HUDEP-2 (cell line): ENCODE results near the gene DAB2IP.

Experiments
- DNase-seq, 76 experiments: peaks; one replicate each; lab custom pipeline; 2025; ENCODE audit not compliant: unreplicated experiment in 76 of 76; lab: John Stamatoyannopoulos, UW

The DAB2IP gene

GRCh38 chr9:121698627-121699570 is 47.5 kb downstream of the DAB2IP start:
- no peak for DNase-seq

DNA sequence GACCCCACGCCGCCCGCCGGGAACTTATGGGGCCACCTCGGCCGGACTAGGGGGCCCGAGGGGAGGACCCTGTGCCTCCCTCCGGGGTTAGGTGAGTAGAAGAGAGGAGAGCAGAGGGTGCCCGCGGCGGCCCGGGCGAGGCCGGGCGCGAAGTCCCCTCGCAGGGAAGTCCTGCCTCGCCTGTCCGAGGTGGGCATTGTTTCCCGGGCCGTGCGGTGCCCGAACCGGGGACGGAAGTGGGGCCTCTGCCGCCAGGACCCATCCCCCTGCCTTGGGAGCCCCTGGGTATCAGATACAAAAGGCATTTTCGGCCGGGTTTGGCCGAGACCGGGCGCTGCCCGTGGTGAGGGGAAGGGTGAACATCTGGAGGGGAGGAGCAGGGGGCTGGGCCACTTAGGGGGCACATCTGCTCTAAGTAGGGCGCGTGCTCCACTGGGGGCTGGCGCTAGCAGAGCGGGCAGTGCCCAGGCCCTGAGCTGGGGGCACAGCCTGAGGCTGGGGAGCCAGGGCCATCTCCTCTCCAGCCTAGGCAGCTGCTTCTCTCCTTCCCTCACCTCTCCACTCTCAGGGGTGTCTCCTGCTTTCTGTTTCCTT is 48.2 kb downstream of the DAB2IP start:
- DNase-seq, result no peak

DNA sequence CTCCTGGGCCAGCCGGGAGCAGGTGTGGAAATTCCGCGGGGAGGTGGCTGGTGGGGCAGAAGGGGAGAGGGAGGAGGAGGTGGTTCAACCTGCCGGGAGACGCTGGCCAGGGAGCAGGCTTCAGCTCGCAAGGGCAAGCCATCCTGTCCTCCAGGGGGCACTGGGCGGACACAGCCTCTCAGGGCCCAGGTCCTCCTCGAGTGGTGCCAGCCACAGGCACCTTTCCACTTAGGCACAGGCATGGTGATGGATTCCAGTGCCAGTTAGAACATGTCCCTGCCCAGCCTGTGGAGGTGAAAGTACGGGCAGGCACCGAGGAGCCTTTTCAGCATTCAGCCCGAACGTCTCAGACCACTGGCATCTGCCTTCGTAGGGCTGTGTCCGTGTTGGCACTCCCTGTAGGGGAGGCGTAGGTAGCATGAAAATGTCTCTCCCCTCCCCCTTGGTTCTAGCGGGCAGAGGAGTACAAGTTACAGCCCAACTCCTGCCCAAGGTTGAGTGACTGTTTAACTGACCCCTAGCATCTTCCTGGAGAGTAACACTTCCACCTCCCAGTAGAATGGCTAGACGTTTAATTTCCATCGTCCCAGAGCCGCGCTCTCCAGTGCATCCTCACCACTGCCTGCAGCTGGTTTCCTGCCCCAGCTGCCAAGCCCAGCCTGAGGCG is 48.9 kb downstream of the DAB2IP start:
- DNase-seq, result peak in 10 of 76 experiments; percentile 4 to 34 (median 19)

GRCh38 chr9:121700832-121701419 is 49.5 kb downstream of the DAB2IP start:
- no peak for DNase-seq

DNA sequence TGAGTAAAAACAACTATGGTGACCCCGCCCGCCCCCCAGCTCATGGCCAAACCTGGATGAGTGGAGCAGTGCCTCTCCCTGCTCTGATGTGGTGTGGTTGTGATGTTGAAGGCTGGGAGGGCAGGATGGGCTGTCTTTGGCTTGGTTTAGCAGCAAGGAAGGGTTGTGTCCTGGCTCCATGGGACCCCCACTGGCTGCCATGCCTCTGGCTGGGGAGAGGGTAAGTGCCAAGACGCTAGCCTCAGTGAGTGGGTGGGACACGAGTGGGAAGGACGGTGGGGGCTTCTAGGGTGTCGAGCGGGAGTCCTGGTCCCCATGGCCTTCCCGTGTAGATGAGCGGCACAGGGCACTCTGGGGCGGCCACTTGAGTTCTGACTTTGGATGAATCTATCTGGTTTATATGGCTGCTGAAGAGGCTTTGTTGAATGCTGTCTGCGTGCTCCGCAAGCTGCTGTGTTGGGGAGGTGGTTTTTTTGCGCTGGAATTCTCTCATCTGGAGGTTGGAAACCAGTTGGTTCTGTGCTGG is 50.4 kb downstream of the DAB2IP start:
- no peak for DNase-seq

GRCh38 chr9:121703014-121703734 is 51.7 kb downstream of the DAB2IP start:
- DNase-seq, result no peak

GRCh38 chr9:121704281-121704680 is 52.8 kb downstream of the DAB2IP start:
- no peak for DNase-seq

DNA sequence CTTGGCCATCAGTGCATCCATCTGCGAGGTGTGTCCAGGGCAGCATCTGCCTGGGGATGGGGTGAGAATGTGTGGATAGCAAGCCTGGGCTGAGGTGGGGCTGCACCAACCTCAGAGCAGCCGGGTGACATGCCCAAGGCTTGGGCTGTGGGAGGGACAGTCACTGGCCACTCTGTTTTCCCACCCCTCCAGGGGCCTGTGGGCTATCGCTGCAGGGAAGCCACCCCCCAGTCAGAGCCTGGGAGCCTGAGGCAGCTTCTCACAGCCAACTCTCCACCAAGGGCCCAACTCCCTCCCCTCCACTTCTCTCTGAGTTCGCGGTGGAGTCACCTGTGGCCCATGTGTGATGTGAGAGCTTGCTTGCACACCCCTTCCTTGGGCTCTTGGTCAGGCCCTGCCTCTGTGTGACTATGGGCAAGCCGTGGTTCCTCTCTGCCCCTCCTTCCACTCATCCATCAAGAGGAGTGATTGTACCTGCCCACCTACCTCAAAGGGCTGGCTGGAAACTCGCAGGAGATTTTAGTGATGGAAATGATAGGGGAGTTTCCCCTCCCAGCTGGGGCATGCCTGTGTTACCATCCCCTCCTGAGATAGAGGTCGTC is 54.8 kb downstream of the DAB2IP start:
- no peak for DNase-seq

DNA sequence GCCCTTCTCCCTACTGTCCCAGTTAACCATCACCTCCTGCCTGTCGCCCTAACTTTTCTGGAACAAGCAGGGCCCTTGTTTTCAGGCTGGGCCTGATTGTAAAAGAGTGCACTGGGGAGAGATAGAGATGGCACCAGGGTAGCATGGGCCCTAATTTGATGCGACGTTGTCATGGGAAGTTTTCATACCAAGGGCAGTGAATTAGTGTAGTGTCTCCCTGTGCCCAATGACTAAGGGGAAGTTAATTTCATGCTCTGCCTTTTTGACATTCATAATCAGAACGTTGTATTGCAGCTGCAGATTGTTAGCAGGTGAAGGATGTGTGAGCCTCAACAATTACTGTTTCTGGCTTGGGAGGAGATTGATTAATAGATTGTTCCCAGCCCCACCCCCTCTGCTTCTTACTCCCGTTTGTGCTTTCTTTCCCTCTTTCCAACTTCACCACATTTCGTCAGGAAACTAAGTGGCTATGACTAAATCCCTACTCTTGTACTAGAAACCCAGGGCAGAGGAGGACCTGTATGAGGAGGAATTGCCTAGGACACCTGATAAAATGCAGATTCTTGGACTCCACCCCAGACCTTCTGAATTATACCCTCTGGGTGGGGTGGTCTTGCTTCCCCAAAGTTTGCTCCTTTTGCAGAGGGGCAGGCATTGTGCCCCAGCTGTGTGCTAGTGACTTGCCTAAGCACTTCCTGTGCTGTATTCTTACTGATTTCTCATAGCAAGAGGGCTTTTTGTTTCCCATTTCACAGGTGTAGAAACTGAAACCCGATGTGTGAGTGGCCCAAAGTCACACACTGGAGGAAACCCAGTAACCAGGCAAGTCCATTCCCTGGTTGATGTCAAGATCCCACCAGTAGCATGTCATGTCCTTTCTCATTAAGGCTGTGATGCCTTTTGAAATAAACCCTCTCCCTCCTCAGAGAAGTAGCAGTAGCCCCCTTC is 56.3 kb downstream of the DAB2IP start:
- no peak for DNase-seq

DNA sequence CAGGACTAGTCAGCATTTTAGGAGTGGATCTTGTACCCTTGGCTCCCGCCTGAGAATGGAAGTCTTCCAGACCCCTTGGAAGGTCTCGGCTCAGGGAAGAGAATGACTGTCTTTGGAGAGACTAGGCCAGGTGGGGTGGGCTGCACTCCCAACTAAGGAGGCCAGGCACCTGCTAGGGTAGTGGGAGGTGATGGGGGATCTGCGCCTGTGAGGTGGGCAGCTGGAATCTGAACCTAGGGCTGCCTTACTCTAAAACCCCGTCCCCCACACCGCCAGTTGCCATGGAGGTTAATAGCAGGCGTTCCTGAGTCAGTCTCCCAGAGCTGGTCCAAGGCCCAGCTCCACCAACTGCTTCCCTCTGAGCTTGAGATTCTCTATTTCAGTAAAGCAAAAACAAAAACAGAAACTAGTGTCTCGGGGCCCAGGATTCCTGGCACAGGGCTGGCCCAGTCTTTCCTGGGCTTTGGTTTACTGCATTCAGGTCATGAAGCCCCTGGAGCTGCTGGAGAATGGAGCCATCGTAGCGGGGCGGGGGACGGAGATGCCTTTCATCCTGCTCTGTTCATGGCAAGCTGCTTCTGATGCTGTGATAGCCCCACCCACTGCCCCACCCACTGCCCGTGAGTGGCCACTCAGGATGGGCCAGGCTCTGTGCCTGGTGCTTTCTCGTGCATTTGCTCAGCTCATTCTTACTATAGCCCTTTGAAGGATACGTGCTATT is 57.5 kb downstream of the DAB2IP start:
- DNase-seq, result no peak

- DNase-seq, result no peak
Measured at GRCh38 chr9:121709798-121710197, 58.4 kb downstream of the DAB2IP start.

GRCh38 chr9:121711281-121711680 is 59.8 kb downstream of the DAB2IP start:
- no peak for DNase-seq

DNA sequence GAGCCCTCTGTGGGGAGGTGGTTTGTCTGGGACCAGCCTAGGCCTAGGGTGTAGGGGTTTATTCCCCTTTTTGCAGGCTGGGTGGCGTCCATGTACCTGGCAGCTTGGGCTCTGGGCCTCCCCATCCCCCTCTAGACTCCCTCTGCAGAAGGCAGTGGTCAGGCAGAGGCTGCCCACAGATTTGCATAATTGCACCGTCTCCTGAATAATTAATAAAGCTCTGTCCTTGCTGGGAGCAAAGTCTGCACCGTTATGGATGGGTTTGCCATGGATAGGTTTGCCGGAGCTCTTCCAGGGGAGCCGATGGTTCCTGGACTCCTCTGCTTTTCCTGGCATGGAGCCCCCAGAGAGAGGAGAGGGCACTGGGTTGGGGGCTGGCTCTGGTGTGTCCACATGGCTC is 60.4 kb downstream of the DAB2IP start:
- no peak for DNase-seq

DNA sequence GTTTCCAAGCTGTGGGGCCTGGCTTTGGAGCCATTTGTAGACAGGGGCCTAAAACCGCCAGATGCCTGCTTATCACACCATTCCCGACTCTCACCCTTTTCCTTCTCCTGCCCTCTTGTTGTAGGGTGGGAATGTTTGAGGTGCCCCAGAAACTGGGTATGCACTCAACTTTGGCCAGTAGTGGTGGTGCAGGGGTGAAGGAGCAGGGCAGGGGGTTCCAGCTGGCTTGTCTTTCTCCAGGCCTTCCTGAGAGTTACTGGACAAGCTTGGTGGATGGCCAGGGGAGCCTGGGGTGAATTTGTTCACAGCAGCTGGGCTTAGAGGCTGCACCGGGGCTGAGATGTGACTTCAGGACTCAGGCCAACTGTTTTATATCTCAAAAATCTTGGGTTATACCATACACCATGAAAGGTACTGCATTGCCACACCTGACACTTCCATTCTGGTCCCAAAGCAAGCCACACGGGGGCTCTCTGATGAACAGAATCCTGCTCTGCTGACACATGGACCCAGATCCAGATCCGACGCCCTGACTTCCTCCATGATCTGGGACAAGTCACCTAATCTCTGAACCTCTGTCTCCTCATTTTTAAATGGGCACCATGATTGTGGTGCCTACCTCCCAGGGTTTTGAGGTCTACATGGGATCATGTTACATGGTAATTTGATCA is 62.1 kb downstream of the DAB2IP start:
- DNase-seq, result no peak

DNA sequence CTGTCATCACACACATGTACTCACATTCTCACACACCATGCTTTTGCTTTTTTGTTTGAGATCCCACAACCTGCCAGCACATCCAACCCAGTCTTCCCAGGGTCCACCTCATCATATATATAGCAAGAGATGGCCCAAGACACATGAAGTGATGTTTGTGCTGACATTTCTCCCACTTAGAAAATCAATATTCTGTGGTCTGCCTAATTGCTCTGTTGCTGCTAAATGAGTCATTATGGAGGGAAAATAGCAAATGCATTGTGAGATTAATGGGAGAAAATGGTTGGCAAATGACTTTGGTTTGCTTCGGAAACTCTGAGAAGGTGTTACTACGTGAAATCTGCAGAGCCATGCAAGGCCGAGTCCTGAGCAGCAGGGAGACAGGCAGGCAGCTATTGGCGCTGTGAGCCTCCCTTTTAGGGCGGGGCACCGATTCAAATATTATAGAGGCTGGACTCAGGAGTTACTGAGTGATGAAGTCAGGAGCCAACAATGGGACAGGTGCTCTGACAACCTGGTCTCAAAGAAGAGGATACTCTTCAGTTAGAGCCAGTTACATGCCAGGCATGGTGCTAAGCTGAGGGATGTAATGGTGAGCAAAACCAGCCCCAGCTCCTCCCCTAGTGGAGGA is 62.8 kb downstream of the DAB2IP start:
- DNase-seq, result no peak

DNA sequence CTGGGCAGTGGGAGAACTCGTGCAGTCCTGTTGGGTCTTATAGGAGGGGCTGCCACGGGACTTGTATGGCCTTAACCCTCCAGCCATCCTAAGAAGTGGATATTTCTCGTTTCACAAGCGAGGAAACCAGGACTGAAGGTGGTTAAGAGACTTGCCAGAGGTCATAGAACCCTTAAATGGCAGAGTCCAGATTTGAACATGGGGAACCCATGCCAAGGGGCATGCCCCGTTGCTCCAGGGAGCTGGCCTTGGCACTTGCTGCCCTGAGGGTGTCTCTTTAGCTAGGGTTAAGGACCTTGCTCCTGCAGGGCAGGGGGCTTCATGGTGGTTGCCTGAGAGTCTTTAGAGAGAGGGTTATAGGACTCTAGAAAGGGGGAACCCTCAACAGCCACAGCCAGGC is 63.4 kb downstream of the DAB2IP start:
- DNase-seq, result no peak
